Measurements from ENCODE around the gene ADCK1.
"Not testable (repeated sequence)": the region's sequence is repeated elsewhere in the genome, so short reads cannot be mapped to it uniquely, and the experiment has no call there.

- not testable (repeated sequence) for TF ChIP-seq POLR2AphosphoS5, CTCF (IDR thresholded peaks at IDR 0.05)
Observed at GRCh38 chr14:77812682-77813081, 12.8 kb downstream of the ADCK1 start.
